ENCODE results near the gene HDAC4. TPM values are rescaled to one million over a fixed set of nuclear protein-coding genes. Genes with fewer than 3 reads are reported as not detected.

The HDAC4 gene
- total RNA-seq, 2 experiments from 2014 or later, result 32.0 to 35.6 TPM

- H3K4me3 Mint-ChIP-seq, result no peak overlapping the region
- DNase-seq, result no peak
- H3K4me1 Mint-ChIP-seq (ENCODE audit: low read depth), result peaks cover 59% of the 10 kb centered on the region
- CTCF ChIA-PET, result interaction anchor here (1.2 to 2.6 kb wide), 3 partner anchors 22 to 131 kb away, joined by 3 to 13 read pairs (median 4); no protein-coding TSS in a partner anchor
- no peaks in the 10 kb centered on the region for H3K9me3 Mint-ChIP-seq
- H3K27ac Mint-ChIP-seq, result no peak overlapping the region
- peaks cover 23% of the 10 kb centered on the region for H3K27me3 Mint-ChIP-seq (ENCODE audit: low read depth)
- intact Hi-C loops (cut with micrococcal nuclease), result loop anchor here (2.0 kb wide), 1 partner anchor 127 kb away; the partner anchor contains the start of gene HDAC4
- H3K36me3 Mint-ChIP-seq (ENCODE audit: low read depth), result peaks cover 4% of the 10 kb centered on the region
These were observed 127.3 kb downstream of the HDAC4 start for GRCh38 chr2:239273280-239274234.

GRCh38 chr2:239272626-239273025 is 128.2 kb downstream of the HDAC4 start:
- H3K36me3 Mint-ChIP-seq (ENCODE audit: low read depth), result peaks cover 4% of the 10 kb centered on the region
- peaks cover 21% of the 10 kb centered on the region for H3K27me3 Mint-ChIP-seq (ENCODE audit: low read depth)
- CTCF ChIA-PET, result interaction anchor here (1.0 to 2.6 kb wide), 2 partner anchors 23 to 108 kb away, joined by 3 to 13 read pairs; no protein-coding TSS in a partner anchor
- no peaks in the 10 kb centered on the region for H3K9me3 Mint-ChIP-seq
- no peak overlapping the region for H3K4me3 Mint-ChIP-seq
- H3K27ac Mint-ChIP-seq, result no peak overlapping the region
- peaks cover 65% of the 10 kb centered on the region for H3K4me1 Mint-ChIP-seq (ENCODE audit: low read depth)
- no peak for DNase-seq
- intact Hi-C loops (cut with micrococcal nuclease), result no loop called here

DNA sequence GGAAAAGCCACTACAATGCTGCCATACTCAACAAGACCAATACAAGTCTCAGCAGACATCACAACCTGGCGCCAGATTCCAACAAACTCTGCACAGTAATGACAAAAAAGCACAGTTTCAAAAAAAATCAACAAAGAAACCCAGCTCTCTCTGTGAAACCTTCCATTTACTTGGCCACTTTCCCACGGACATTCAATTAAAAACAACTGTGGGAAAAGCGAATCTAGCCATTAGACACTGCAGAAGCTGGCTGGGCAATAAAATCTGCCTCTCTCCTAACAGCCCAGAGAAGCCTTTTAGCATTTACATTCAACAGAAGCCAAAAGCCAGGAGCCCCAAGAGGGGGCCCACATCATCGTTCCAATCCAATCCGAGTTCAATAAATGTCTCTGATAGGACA is 128.9 kb downstream of the HDAC4 start:
- CTCF ChIA-PET, result interaction anchor here (1.0 kb wide), 1 partner anchor 108 kb away, joined by 3 read pairs; no protein-coding TSS in a partner anchor
- no peak overlapping the region for H3K27ac Mint-ChIP-seq

GRCh38 chr2:239271471-239271870 is 129.3 kb downstream of the HDAC4 start:
- H3K4me1 Mint-ChIP-seq (ENCODE audit: low read depth), result peaks cover 73% of the 10 kb centered on the region
- intact Hi-C loops (cut with micrococcal nuclease), result no loop called here

More for the DNA sequence above, 128.9 kb downstream of the HDAC4 start:
- Mint-ChIP-seq H3K9me3 (no peaks in the 10 kb centered on the region), H3K4me1 (ENCODE audit: low read depth) (peaks cover 69% of the 10 kb centered on the region), H3K4me3 (no peak overlapping the region), H3K27me3 (ENCODE audit: low read depth) (peaks cover 21% of the 10 kb centered on the region), H3K36me3 (ENCODE audit: low read depth) (peaks cover 4% of the 10 kb centered on the region)
- intact Hi-C loops (cut with micrococcal nuclease), result no loop called here
- DNase-seq, result no peak

GRCh38 chr2:239269916-239270315 is 130.9 kb downstream of the HDAC4 start:
- no peak for DNase-seq
- Mint-ChIP-seq H3K4me3 (no peak overlapping the region), H3K27me3 (ENCODE audit: low read depth) (peaks cover 22% of the 10 kb centered on the region), H3K27ac (no peak overlapping the region), H3K36me3 (ENCODE audit: low read depth) (peaks cover 4% of the 10 kb centered on the region), H3K9me3 (no peaks in the 10 kb centered on the region), H3K4me1 (ENCODE audit: low read depth) (peaks cover 75% of the 10 kb centered on the region)
- CTCF ChIA-PET, result interaction anchor here (1.4 to 1.6 kb wide), 2 partner anchors 34 to 112 kb away, joined by 4 read pairs; no protein-coding TSS in a partner anchor
- intact Hi-C loops (cut with micrococcal nuclease), result loop anchor here (5.0 to 10.0 kb wide), 2 partner anchors 657 to 755 kb away; partner anchors contain the start of gene NDUFA10

More at GRCh38 chr2:239271471-239271870, 129.3 kb downstream of the HDAC4 start:
- no peaks in the 10 kb centered on the region for H3K9me3 Mint-ChIP-seq
- H3K27ac Mint-ChIP-seq, result no peak overlapping the region
- CTCF ChIA-PET, result interaction anchor here (1.0 to 1.4 kb wide), 2 partner anchors 109 to 110 kb away, joined by 3 to 4 read pairs; no protein-coding TSS in a partner anchor
- no peak overlapping the region for H3K4me3 Mint-ChIP-seq
- DNase-seq, result no peak
- H3K27me3 Mint-ChIP-seq (ENCODE audit: low read depth), result peaks cover 22% of the 10 kb centered on the region
- H3K36me3 Mint-ChIP-seq (ENCODE audit: low read depth), result peaks cover 4% of the 10 kb centered on the region

GRCh38 chr2:239269173-239269885 is 131.5 kb downstream of the HDAC4 start:
- Mint-ChIP-seq H3K27ac (no peak overlapping the region), H3K4me1 (ENCODE audit: low read depth) (peaks cover 75% of the 10 kb centered on the region), H3K4me3 (no peak overlapping the region)

GRCh38 chr2:239268549-239268948 is 132.3 kb downstream of the HDAC4 start:
- no peak overlapping the region for H3K27ac Mint-ChIP-seq
- H3K27me3 Mint-ChIP-seq (ENCODE audit: low read depth), result peaks cover 20% of the 10 kb centered on the region
- H3K36me3 Mint-ChIP-seq (ENCODE audit: low read depth), result peaks cover 4% of the 10 kb centered on the region
- no peaks in the 10 kb centered on the region for H3K9me3 Mint-ChIP-seq
- CTCF ChIA-PET, result interaction anchor here (1.0 to 1.8 kb wide), 4 partner anchors 25 to 113 kb away, joined by 3 to 14 read pairs (median 8); no protein-coding TSS in a partner anchor
- H3K4me3 Mint-ChIP-seq, result no peak overlapping the region
- H3K4me1 Mint-ChIP-seq (ENCODE audit: low read depth), result peaks cover 75% of the 10 kb centered on the region
- intact Hi-C loops (cut with micrococcal nuclease), result loop anchor here (5.0 to 10.0 kb wide), 2 partner anchors 659 to 756 kb away; partner anchors contain the start of gene NDUFA10
- DNase-seq, result no peak

More at GRCh38 chr2:239269173-239269885, 131.5 kb downstream of the HDAC4 start:
- intact Hi-C loops (cut with micrococcal nuclease), result loop anchor here (5.0 to 10.0 kb wide), 2 partner anchors 658 to 755 kb away; partner anchors contain the start of gene NDUFA10
- CTCF ChIA-PET, result interaction anchor here (1.6 kb wide), 1 partner anchor 35 kb away, joined by 4 read pairs; no protein-coding TSS in a partner anchor
- no peaks in the 10 kb centered on the region for H3K9me3 Mint-ChIP-seq
- peaks cover 22% of the 10 kb centered on the region for H3K27me3 Mint-ChIP-seq (ENCODE audit: low read depth)
- H3K36me3 Mint-ChIP-seq (ENCODE audit: low read depth), result peaks cover 4% of the 10 kb centered on the region
- DNase-seq, result no peak

DNA sequence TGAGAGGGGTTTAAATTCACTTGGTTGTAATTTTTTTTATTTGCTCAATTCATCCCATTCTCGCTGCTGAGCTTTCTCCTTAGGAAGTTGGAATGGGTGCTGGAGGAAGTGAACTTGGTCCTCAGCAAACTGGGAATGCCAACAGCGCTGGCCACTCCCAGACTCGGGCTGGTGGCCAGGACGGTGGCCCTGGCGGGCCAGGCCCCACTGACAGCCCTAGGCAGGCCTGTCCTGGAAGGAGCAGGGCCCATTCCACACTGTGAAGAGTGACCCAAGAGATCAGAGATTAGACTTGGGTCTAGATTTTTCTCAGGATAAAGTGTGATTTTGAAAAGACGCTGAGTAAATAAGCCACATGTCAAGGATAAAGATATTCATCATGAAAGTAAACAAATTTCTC is 132.7 kb downstream of the HDAC4 start:
- Mint-ChIP-seq H3K9me3 (no peaks in the 10 kb centered on the region), H3K4me3 (no peak overlapping the region), H3K27me3 (ENCODE audit: low read depth) (peaks cover 17% of the 10 kb centered on the region), H3K4me1 (ENCODE audit: low read depth) (peaks cover 74% of the 10 kb centered on the region), H3K27ac (no peak overlapping the region), H3K36me3 (ENCODE audit: low read depth) (peaks cover 4% of the 10 kb centered on the region)
- no peak for DNase-seq
- CTCF ChIA-PET, result interaction anchor here (0.8 to 2.2 kb wide), 19 partner anchors 11 to 724 kb away, joined by 3 to 14 read pairs (median 4); no protein-coding TSS in a partner anchor
- intact Hi-C loops (cut with micrococcal nuclease), result loop anchor here (5.0 to 10.0 kb wide), 2 partner anchors 659 to 757 kb away; partner anchors contain the start of gene NDUFA10

- peak overlapping the region; percentile 91 for H3K27ac Mint-ChIP-seq
These were observed 133.4 kb downstream of the HDAC4 start for GRCh38 chr2:239267288-239267951.

GRCh38 chr2:239266779-239267287 is 134.0 kb downstream of the HDAC4 start:
- DNase-seq, result peak; percentile 17
- peaks cover 72% of the 10 kb centered on the region for H3K4me1 Mint-ChIP-seq (ENCODE audit: low read depth)
- intact Hi-C loops (cut with micrococcal nuclease), result loop anchor here (1.0 to 10.0 kb wide), 9 partner anchors 8 to 758 kb away; partner anchors contain the start of gene NDUFA10
- peaks cover 4% of the 10 kb centered on the region for H3K36me3 Mint-ChIP-seq (ENCODE audit: low read depth)
- peak overlapping the region; percentile 71 for H3K4me3 Mint-ChIP-seq
- H3K9me3 Mint-ChIP-seq, result no peaks in the 10 kb centered on the region
- peaks cover 13% of the 10 kb centered on the region for H3K27me3 Mint-ChIP-seq (ENCODE audit: low read depth)
- H3K27ac Mint-ChIP-seq, result peak overlapping the region; percentile 91
- CTCF ChIA-PET, result interaction anchor here (0.6 to 2.5 kb wide), 24 partner anchors 10 to 524 kb away, joined by 3 to 14 read pairs (median 4); partner anchors contain the start of gene HDAC4

More at GRCh38 chr2:239267288-239267951, 133.4 kb downstream of the HDAC4 start:
- H3K36me3 Mint-ChIP-seq (ENCODE audit: low read depth), result peaks cover 4% of the 10 kb centered on the region
- intact Hi-C loops (cut with micrococcal nuclease), result loop anchor here (1.0 to 10.0 kb wide), 9 partner anchors 8 to 757 kb away; partner anchors contain the start of gene NDUFA10
- DNase-seq, result peak; percentile 98
- CTCF ChIA-PET, result interaction anchor here (0.6 to 2.5 kb wide), 28 partner anchors 10 to 725 kb away, joined by 3 to 14 read pairs (median 4); partner anchors contain the start of gene HDAC4
- peaks cover 72% of the 10 kb centered on the region for H3K4me1 Mint-ChIP-seq (ENCODE audit: low read depth)
- H3K4me3 Mint-ChIP-seq, result peak overlapping the region; percentile 71
- H3K27me3 Mint-ChIP-seq (ENCODE audit: low read depth), result peaks cover 14% of the 10 kb centered on the region
- no peaks in the 10 kb centered on the region for H3K9me3 Mint-ChIP-seq
